ENCODE data around the gene KMO.

- TF ChIP-seq CTCF (IDR thresholded peaks at IDR 0.05; ENCODE audit: insufficient read depth, low read length) (peak; percentile 28), REST (IDR thresholded peaks at IDR 0.05; ENCODE audit: insufficient replicate concordance, low read depth) (no peak)
Observed at GRCh38 chr1:241611063-241611462, 78.9 kb downstream of the KMO start.
